HG02623 (cell line): ENCODE measurements around the gene NCF4.

ENCODE experiments used
- ATAC-seq: cut with Tn5 transposase; IDR thresholded peaks from one replicate; pipeline ENCODE4 v1.9.1; 2021; ENCODE audit warnings: moderate library complexity; ENCODE audit not compliant: unreplicated experiment

NCF4 gene

DNA sequence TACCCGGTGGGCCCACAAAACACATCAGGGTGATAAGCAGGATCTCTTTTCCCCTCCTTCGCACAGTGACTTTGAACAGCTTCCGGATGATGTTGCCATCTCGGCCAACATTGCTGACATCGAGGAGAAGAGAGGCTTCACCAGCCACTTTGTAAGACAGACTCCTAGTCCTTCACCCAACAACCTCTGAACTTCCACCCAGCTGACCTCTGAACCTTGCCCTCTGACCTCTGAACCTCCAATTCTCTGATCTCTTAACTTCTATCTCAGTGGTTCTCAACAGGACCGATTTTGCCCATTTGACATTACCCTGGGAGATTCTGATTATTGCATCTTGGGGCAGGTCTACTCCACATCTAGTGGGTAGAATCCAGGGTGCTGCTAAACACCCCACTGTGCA, 3.2 kb downstream of the NCF4 start:
- no peak for ATAC-seq

DNA sequence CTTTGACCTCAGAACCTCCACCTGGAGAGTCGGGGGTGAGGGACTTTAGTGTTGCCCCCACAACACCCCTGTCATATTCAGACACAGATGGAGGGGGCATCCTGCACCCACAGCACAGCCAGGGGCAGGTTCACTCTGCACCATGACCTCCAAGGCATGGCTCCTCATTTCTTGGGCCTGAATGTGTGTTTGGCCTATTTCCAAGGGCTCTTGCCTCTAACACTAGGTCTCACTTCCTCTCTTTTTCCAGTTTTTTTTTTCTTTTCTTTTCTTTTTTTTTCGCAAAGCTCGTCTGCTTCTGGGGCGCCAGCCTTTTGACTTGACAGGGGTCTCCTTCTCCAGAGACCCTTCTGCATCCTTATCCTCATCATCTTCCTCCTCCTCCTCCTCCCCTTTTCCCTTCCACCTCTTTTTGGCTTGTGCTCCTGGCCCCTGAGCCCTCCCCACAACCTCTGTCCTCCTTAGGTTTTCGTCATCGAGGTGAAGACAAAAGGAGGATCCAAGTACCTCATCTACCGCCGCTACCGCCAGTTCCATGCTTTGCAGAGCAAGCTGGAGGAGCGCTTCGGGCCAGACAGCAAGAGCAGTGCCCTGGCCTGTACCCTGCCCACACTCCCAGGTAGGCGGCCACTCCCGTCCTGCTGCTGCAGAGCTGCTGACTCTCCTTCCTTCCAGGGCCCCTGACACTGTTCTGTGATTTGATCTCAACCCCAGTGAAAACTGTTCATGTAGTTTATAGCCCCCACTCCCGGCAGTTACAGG, 3.8 kb downstream of the NCF4 start:
- ATAC-seq = no peak

GRCh38 chr22:36865346-36865745, 4.5 kb downstream of the NCF4 start:
- no peak for ATAC-seq

GRCh38 chr22:36867695-36868094, 6.9 kb downstream of the NCF4 start:
- ATAC-seq = no peak

DNA sequence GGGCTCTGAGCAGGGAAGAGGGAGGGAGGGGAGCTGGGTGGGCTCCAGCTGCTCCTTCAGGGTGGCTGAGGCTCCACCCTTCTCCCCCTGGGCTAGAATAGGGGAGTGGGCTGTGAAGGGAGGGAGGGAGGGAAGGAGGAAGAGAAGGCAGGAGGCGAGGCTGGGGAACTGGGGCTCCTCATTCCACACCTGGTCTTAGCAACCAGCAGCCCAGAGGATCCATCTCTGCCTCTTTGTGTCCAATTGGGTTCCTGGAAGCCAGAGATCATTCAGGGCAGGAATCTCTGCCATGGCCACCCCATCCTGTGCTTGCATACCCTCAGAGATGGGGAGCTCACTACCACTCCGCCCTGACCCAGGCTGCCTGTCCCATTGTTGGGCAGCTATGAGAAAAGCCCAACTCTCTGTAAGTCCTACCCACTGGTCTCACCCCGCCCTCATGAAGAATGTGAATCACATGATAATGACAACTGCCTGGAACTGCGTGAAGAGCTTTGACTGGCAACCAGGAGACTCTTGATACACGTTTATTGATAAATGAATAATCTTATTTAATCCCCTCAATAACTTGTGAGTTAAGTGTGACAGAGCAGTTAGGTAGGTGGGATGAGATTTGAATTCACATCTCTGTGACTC, 7.9 kb downstream of the NCF4 start:
- no peak for ATAC-seq

DNA sequence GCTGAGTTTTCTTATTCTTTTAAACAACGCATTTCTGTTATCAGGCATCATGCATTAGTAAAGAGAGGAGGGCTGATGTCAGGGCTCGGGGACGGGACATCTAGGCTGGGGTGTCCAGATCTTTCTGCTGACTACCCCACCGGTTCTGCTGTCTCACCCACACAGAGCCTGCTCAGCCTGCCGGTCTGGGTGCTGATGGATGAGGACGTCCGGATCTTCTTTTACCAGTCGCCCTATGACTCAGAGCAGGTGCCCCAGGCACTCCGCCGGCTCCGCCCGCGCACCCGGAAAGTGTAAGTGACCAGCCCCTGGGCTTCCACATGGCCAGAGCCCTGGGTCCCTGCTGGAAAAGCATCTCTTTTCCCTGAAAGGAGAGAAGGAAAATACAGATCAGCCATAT, 9.4 kb downstream of the NCF4 start:
- ATAC-seq = no peak

GRCh38 chr22:36871669-36872081, 10.9 kb downstream of the NCF4 start:
- no peak for ATAC-seq

DNA sequence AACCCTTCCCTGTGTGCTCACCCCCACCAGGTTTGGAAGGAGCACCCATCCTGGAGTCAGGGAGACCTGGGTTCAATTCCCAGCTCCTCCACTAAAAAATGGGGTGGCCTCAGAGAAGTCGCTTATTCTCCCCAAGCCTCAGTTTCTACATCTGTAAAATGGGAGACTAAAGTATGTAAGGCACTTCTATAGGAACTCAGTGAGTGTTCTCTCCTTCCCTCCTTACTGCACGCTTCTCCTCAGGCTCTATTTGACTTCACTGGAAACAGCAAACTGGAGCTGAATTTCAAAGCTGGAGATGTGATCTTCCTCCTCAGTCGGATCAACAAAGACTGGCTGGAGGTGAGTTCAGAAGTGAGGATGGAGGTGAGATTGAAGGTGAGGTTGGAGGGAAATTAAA, 11.3 kb downstream of the NCF4 start:
- ATAC-seq = no peak

GRCh38 chr22:36872866-36873498, 12.2 kb downstream of the NCF4 start:
- no peak for ATAC-seq

DNA sequence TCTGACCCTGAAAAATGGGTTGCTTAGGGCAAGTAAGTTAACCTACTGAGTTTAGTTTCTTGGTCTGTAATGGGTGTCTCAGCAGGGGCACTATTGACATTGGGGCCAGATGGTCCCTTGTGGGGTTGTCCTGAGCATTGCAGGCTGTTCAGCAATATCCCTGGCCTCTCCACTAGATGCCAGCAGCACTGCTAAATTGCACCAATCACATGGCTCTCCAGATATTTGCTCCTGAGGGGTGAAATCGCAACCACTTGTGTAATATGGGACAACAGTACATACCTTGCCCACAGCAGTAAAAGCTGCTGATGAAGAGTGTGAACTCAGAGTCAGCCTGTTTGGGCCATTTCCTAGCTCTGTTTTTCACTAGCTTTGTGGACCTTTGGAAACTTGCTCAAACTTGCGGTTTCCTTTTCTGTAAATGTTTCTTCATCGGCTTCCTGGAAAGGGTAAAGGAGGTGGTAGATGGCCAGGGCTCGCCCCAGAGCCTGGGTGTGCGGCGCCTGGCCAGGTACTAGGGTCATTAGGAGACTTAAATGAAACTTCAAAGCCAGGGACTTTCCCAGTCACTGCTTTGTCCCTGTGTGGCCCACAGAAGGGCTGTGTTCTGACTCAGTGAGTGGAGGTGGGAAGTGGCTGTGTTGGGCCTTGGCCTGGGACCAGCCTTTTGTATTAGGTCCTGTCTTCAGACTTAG, 13.0 kb downstream of the NCF4 start:
- peak; percentile 73 for ATAC-seq

DNA sequence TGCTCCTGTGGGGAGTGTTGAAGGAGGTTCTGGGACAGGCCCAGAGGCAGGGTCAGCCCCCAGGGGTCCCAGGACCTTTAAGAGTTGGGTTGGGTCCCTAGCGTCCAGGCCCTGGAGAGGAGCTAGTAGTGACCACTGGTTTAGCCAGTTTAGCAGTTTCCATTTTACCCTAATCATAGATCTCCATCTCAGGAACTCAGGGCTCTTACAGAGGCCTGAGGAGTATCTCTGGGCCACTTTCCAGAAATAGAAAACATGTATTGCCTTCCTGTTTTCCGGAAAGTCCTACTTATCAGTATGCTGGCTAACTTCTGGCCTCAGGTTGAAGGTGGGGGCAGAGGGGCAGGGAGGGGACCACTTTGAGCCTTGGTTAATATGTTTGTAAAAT, 13.5 kb downstream of the NCF4 start:
- ATAC-seq = no peak

- no peak for ATAC-seq
These were observed 13.9 kb downstream of the NCF4 start for GRCh38 chr22:36874736-36875135.

DNA sequence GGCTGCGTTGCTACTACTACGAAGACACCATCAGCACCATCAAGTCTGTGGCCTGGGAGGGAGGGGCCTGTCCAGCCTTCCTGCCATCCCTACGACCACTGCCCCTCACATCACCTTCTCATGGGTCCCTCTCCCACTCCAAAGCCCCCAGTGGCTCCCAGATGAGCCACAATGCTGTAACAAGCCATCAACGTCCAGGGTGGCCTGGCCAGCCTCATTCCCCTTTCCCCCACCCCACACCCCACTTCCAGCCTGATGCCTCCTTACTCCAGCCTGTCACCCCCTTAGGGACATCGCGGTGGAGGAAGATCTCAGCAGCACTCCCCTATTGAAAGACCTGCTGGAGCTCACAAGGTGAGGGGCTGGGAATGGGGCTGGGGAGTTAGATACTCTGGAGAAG, 14.9 kb downstream of the NCF4 start:
- no peak for ATAC-seq

DNA sequence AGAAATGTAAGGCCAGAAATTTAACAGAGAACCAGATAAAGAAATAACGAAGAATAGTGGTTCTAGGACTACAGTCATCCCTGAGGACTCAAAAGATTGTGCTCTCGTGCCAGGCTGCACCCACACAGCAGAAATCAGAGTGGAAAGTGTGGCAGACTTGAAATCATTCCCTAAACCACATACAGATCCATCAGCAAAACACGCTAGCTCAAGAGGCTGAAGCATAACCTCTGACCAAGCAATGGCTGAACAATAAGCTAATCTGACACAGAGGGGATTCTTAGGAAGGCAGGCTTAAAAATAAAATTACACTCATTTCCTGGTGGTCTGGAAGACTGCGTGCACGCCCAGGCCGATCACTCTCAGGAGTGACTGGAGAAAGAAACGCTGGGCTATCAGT, 19.0 kb downstream of the NCF4 start:
- no peak for ATAC-seq

- ATAC-seq = no peak
These were observed 20.9 kb downstream of the NCF4 start for GRCh38 chr22:36881504-36882245.

DNA sequence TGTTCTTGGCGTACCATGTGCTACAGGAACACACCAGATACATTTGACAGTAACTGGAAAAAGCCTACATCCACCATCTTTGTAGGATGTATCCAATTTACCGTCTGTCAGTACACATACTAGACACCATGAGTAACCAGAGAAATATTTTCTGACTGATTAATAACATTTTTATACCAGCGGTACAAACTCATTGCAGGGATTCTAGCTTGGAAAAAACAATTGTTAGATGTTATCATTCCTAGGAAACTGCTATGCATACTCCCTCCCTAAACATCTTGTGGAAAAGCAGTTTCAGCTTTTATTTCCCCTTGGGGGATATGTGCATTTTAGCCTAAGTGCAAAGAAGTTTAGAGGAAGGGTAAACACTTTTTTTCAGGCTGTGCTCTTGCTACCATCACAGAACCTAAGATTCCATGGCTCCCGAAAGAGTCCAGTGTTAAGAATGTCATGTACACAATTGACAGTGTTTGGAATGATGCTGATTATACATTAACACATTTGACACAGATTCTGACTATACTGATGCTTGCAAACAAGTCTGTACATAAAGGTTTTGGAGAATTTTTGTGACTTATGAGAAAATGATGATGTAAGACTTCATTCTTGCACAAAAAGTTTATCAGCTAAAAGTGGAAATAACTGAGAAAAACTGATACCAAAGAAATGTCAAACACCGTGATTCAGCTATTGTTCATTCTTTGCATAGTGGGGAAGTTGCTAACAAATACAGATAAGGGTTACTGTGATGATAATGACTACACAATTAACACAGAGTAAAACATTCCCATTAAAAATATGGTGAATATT, 23.7 kb downstream of the NCF4 start:
- no peak for ATAC-seq

DNA sequence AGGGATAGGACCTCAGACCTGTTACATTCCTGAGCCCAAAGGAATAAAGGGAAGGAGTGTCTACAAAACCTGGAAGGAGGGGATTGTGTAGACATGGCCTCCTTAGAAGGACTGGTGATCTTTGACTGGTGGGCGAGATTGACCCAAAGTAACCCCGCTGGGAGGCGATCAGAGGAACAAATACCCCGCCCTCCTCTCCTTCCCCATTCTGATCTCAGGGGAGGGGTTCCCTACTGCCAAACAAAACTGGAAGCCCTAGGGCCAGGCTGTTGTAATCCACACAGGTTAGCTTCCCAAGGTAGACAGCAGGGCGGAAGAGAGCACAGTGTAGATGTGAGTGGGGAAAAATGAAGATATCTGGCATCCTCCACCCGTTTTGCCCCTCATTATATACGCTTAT, 24.7 kb downstream of the NCF4 start:
- no peak for ATAC-seq

DNA sequence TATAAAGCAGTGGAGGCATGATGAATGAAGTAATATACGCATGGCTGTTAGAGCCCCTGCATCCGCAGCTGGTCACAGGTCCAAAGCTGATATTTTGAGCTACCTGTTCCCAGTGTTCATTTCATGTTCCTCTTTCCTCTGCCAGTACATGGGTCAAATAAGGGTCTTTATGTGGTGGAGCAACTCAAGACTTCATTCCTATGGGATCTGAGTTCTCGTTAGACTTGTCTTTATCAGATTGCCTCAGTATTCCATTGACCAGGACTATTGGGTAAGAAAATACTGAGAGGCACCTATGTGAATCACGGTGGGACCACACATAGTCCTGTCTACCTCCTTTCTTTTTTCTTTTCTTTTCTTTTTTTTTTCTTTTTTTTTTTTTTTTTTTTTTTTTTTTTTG, 25.2 kb downstream of the NCF4 start:
- ATAC-seq = no peak

DNA sequence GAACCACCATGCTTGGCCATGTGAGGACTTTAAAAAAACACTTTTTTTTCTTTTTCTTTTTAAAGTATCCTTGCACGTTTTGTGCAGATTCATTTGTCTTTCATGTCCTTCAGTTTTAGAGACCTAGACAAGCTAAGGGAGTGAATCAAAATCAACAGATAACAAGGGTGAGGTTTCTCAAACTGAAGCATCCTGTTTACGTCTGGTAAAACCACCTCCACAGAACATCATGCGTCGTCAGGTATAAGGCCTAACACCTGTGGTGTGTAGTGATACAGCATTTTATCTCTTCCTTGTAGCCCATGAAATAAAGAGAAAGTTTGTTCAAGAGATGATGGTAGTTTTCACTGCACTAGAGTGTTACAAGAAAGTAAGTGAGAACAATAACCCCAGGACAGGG, 26.4 kb downstream of the NCF4 start:
- no peak for ATAC-seq

GRCh38 chr22:36891646-36892045, 30.8 kb downstream of the NCF4 start:
- ATAC-seq = no peak
